Astrocyte (in vitro differentiated cells and primary cell): ENCODE results near the gene ENTPD2.

Experiments
- EZH2 ChIP-seq: IDR thresholded peaks from 2 replicates; pipeline ENCODE4 v1.6.1; 2012; ENCODE audit warnings: mild to moderate bottlenecking, low read length, inconsistent platforms; ENCODE audit not compliant: insufficient read depth
- TF ChIP-seq, protein P1 (sequence below): IDR thresholded peaks from 2 replicates; pipeline ENCODE4 v1.5.1; 2011; ENCODE audit warnings: low read depth, mild to moderate bottlenecking, inconsistent platforms, low read length, moderate library complexity; ENCODE audit not compliant: insufficient read depth

DNA sequence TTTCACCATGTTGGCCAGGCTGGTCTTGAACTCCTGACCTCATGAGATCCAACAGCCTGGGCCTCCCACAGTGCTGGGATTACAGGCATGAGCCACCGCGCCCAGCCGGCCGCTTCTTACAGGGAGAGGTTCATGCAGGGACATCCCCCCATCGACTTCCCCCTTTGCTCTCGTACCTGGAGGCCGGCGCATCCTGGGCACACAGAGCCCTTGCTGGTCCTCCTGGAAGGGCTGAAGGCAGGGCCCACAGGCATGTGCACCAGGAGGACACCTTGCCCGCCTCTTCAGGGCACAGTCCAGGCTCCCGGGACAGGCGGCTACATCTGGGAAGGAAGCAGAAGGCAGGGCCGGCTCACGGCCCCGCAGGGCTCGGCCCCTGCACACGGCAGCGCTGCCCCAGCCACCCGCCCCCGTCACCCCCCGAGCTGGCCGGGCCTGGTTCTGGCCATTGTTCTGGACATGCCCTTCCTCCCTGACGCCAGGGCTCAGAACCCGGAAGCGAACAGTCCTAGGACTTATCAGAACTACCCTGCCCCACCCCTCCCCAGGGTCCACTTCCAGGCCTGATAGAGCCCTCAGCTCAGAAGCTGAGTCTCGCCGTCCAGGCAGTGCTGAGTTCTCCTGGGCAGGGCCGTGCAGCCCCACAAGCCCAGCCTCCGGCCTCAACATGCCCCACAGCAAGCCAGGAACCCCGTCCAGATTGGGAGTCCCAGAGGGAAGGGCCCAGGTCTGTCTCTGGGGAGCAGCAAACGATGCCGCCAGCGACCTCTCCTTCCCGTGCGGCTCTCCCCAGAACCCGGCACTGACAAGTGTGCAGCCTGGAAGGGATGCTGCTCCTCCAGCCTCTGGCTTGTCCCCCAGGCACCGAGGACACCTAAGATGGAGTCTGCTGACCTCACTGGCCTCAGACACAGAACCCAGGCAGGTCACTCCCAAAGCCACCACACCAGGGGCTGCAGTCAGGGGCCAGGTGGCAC is 10.8 kb downstream of the ENTPD2 start:
- TF ChIP-seq, protein P1, sequence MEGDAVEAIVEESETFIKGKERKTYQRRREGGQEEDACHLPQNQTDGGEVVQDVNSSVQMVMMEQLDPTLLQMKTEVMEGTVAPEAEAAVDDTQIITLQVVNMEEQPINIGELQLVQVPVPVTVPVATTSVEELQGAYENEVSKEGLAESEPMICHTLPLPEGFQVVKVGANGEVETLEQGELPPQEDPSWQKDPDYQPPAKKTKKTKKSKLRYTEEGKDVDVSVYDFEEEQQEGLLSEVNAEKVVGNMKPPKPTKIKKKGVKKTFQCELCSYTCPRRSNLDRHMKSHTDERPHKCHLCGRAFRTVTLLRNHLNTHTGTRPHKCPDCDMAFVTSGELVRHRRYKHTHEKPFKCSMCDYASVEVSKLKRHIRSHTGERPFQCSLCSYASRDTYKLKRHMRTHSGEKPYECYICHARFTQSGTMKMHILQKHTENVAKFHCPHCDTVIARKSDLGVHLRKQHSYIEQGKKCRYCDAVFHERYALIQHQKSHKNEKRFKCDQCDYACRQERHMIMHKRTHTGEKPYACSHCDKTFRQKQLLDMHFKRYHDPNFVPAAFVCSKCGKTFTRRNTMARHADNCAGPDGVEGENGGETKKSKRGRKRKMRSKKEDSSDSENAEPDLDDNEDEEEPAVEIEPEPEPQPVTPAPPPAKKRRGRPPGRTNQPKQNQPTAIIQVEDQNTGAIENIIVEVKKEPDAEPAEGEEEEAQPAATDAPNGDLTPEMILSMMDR = no peak
- no peak for TF ChIP-seq EZH2
